ENCODE results near the gene GNAO1.

GNAO1 gene

DNA sequence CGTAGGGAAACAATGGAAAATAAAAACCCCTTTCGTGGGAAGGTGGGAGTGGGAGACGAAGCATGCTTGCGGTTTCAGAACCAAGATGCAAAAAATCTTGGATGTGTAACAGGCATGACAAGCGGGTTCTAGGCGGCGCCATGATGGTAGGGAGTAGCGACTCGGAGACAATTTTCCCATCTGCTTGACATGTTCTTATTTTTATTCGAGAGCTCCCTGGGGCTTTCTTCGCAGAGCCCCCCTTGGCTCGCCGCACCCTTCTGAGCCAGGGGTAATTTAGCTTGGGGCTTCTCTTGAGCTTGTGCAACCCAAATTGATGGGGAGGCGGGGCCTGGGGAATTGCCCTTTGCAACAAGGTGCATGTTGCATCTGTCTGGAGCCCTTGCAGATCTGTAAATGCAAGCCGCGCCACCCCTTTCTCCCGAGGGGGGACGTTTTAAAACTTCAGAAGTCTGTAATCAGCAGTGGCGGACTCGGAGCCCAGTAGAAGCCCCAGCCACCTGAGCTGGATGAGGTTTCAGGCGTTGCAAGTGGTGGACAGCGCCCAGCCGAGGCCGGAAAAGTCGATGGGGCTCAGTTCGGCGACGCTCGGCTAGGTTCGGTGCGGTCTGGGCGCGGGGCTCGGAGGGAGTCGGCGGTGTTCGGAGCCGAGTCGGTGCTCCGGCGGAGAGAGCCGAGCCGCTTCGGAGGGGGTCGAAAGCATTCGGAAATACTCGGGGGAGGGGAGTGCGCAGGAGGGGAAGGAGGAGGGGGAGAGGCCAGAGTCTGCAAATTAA is 2.9 kb downstream of the GNAO1 start:
- H3K27me3 ChIP-seq (replicated peaks; ENCODE audit: insufficient read depth, low read length): peaks cover 61% of the 10 kb centered on the region
- no peak overlapping the region for H3K27ac ChIP-seq (ENCODE audit: low read length)
- no peaks in the 10 kb centered on the region for H3K36me3 ChIP-seq (replicated peaks; ENCODE audit: insufficient read depth, low read length)
- no peaks in the 10 kb centered on the region for H4K20me1 ChIP-seq (ENCODE audit: insufficient read depth, low read length)
- no peaks in the 10 kb centered on the region for H3F3A ChIP-seq (ENCODE audit: insufficient read depth, low read length)
- H3K4me2 ChIP-seq (ENCODE audit: low read depth, low read length): no peak overlapping the region
- H2AFZ ChIP-seq (ENCODE audit: low read length): no peak overlapping the region
- H3K9me2 ChIP-seq (replicated peaks; ENCODE audit: insufficient read depth, low read length): no peaks in the 10 kb centered on the region
- no peaks in the 10 kb centered on the region for H3K79me2 ChIP-seq (ENCODE audit: low read length)
- TF ChIP-seq CTCF (IDR thresholded peaks at IDR 0.05; ENCODE audit: low read length) (no peak), EZH2phosphoT487 (IDR thresholded peaks at IDR 0.05; ENCODE audit: low read length) (no peak), EZH2 (optimal IDR thresholded peaks at IDR 0.05; ENCODE audit: low read depth, low read length) (no peak)
- no peak overlapping the region for H3K4me3 ChIP-seq (ENCODE audit: low read length)
- no peak for DNase-seq
- no peaks in the 10 kb centered on the region; the same call in 1 of the 2 replicates for H3K4me1 ChIP-seq (ENCODE audit: low read length)
- no peaks in the 10 kb centered on the region for H3K9me3 ChIP-seq (replicated peaks; ENCODE audit: insufficient read depth, low read length)
- H3K9ac ChIP-seq (ENCODE audit: low read length): no peak overlapping the region

DNA sequence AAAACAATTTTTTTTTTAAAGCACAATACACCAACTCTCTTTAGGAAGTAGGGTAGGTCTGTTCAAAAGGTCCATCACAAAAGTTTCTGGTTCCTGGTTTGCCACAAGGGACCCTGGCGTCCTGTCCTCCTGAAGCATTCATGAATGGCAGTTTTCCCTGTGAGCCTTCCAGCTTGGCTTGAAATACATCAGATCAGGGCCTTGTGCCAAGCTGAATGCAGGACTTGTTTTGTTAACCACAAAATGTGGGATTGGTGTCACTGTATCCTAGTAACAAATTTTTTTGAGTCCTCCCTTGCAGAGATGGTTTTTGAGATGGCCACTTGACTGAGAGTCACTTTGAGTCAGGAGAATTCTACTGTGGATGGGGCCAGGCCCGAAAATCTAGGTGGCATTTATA is 3.9 kb downstream of the GNAO1 start:
- no peaks in the 10 kb centered on the region for H3F3A ChIP-seq (ENCODE audit: insufficient read depth, low read length)
- no peak overlapping the region for H3K27ac ChIP-seq (ENCODE audit: low read length)
- H3K79me2 ChIP-seq (ENCODE audit: low read length): no peaks in the 10 kb centered on the region
- no peak overlapping the region for H3K4me2 ChIP-seq (ENCODE audit: low read depth, low read length)
- H2AFZ ChIP-seq (ENCODE audit: low read length): no peak overlapping the region
- H3K36me3 ChIP-seq (replicated peaks; ENCODE audit: insufficient read depth, low read length): no peaks in the 10 kb centered on the region
- peaks cover 50% of the 10 kb centered on the region for H3K27me3 ChIP-seq (replicated peaks; ENCODE audit: insufficient read depth, low read length)
- H3K9ac ChIP-seq (ENCODE audit: low read length): no peak overlapping the region
- H3K9me2 ChIP-seq (replicated peaks; ENCODE audit: insufficient read depth, low read length): no peaks in the 10 kb centered on the region
- H3K9me3 ChIP-seq (replicated peaks; ENCODE audit: insufficient read depth, low read length): no peaks in the 10 kb centered on the region
- TF ChIP-seq CTCF (IDR thresholded peaks at IDR 0.05; ENCODE audit: low read length) (no peak), EZH2phosphoT487 (IDR thresholded peaks at IDR 0.05; ENCODE audit: low read length) (no peak), EZH2 (optimal IDR thresholded peaks at IDR 0.05; ENCODE audit: low read depth, low read length) (no peak)
- DNase-seq: no peak
- no peaks in the 10 kb centered on the region for H4K20me1 ChIP-seq (ENCODE audit: insufficient read depth, low read length)
- no peaks in the 10 kb centered on the region; the same call in 1 of the 2 replicates for H3K4me1 ChIP-seq (ENCODE audit: low read length)
- no peak overlapping the region for H3K4me3 ChIP-seq (ENCODE audit: low read length)

DNA sequence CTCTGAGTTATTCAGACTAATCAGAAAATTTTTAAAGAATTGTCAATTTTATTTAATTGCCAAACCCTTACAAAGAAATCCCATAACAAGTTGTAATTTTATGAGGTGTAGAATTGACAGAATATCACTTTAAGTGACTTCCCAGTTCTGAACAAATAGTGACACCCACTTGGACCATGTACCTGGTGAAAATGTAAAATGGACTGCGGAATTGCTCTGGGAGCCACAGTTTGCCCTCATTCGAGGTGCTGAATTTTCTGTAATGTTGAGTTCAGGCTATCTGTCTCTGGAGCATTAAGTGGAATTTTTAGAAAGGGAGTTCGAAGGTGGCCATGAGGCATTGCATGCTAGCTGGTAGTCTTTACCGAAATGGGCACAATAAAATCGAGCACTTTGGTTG is 5.1 kb downstream of the GNAO1 start:
- Histone ChIP-seq H3F3A (ENCODE audit: insufficient read depth, low read length) (no peaks in the 10 kb centered on the region), H3K9me2 (replicated peaks; ENCODE audit: insufficient read depth, low read length) (no peaks in the 10 kb centered on the region), H3K4me2 (ENCODE audit: low read depth, low read length) (no peak overlapping the region), H2AFZ (ENCODE audit: low read length) (no peak overlapping the region), H3K27me3 (replicated peaks; ENCODE audit: insufficient read depth, low read length) (peaks cover 44% of the 10 kb centered on the region), H3K4me1 (ENCODE audit: low read length) (no peaks in the 10 kb centered on the region; the same call in 1 of the 2 replicates), H3K4me3 (ENCODE audit: low read length) (no peak overlapping the region), H3K9ac (ENCODE audit: low read length) (no peak overlapping the region), H4K20me1 (ENCODE audit: insufficient read depth, low read length) (no peaks in the 10 kb centered on the region), H3K36me3 (replicated peaks; ENCODE audit: insufficient read depth, low read length) (no peaks in the 10 kb centered on the region), H3K9me3 (replicated peaks; ENCODE audit: insufficient read depth, low read length) (no peaks in the 10 kb centered on the region), H3K27ac (ENCODE audit: low read length) (no peak overlapping the region), H3K79me2 (ENCODE audit: low read length) (no peaks in the 10 kb centered on the region)
- TF ChIP-seq EZH2phosphoT487 (IDR thresholded peaks at IDR 0.05; ENCODE audit: low read length): no peak
- TF ChIP-seq CTCF (IDR thresholded peaks at IDR 0.05; ENCODE audit: low read length): no peak
- no peak for TF ChIP-seq EZH2 (optimal IDR thresholded peaks at IDR 0.05; ENCODE audit: low read depth, low read length)
- no peak for DNase-seq

Data from MM.1S (cell line).